SHP77 (cell line): Measurements from ENCODE around the gene KIF5A.
A peak's percentile ranks its signal among the peaks of the same experiment; 100 is the strongest.
"Not testable (repeated sequence)": the region's sequence is repeated elsewhere in the genome, so short reads cannot be mapped to it uniquely, and the experiment has no call there.

Experiments used
- DNase-seq, 2 experiments: peaks; one replicate each; lab custom pipeline; 2025; lab: John Stamatoyannopoulos, UW

The KIF5A gene

DNA sequence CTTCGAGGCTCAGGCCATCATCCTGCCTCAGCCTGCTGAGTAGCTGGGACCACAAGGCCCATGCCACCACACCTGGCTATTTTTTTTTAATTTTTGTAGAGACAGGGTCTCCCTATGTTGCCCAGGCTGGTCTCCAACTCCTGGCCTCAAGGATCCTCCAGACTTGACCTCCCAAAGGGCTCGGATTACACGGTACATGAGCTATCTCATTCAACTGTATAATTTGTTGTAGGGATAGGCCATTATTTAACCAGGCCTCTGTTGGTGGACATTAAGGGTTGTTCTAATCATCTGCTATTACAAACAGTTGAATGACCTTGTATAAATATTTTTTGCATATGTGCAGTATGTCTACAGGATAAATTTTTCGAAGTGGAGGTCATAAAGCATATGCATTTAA lies 9.0 kb downstream of the KIF5A start:
- DNase-seq, result no peak

- DNase-seq, result no peak
Observed at GRCh38 chr12:57560516-57560915, 10.7 kb downstream of the KIF5A start.

- DNase-seq, result not testable (repeated sequence)
Observed at GRCh38 chr12:57561117-57561516, 11.3 kb downstream of the KIF5A start.

DNA sequence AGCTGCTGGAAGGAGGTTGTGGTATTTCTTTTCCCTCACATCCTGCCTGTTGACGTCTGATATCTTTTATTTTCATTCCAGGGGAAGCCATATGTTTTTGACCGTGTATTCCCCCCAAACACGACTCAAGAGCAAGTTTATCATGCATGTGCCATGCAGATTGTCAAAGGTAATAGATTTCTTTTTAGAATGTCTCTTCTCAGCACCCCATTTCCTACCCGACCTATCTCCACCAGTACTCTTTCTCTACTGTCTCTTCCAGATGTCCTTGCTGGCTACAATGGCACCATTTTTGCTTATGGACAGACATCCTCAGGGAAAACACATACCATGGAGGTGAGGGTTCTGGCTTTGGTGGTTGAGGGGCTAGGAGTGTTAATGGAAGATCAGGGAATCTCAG lies 13.5 kb downstream of the KIF5A start:
- no peak for DNase-seq

GRCh38 chr12:57564178-57564740 lies 14.4 kb downstream of the KIF5A start:
- DNase-seq, result no peak

- DNase-seq, result no peak
Observed at GRCh38 chr12:57568838-57569237, 19.0 kb downstream of the KIF5A start.

DNA sequence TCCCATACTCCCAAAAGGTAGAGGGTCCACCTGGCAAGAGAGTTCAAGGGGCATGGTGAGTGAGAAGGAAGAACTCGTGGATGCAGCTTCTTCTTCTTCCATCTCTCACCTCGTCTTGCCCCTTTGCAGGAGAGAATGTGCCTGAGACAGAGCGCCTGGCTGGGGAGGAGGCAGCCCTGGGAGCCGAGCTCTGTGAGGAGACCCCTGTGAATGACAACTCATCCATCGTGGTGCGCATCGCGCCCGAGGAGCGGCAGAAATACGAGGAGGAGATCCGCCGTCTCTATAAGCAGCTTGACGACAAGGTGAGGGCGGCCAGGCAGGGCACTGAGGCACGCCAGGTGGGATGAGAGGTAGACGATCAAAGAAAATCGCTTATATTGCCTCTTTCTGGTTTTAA lies 20.0 kb downstream of the KIF5A start:
- no peak for DNase-seq

- not testable (repeated sequence) for DNase-seq
Observed at GRCh38 chr12:57570438-57570837, 20.6 kb downstream of the KIF5A start.

DNA sequence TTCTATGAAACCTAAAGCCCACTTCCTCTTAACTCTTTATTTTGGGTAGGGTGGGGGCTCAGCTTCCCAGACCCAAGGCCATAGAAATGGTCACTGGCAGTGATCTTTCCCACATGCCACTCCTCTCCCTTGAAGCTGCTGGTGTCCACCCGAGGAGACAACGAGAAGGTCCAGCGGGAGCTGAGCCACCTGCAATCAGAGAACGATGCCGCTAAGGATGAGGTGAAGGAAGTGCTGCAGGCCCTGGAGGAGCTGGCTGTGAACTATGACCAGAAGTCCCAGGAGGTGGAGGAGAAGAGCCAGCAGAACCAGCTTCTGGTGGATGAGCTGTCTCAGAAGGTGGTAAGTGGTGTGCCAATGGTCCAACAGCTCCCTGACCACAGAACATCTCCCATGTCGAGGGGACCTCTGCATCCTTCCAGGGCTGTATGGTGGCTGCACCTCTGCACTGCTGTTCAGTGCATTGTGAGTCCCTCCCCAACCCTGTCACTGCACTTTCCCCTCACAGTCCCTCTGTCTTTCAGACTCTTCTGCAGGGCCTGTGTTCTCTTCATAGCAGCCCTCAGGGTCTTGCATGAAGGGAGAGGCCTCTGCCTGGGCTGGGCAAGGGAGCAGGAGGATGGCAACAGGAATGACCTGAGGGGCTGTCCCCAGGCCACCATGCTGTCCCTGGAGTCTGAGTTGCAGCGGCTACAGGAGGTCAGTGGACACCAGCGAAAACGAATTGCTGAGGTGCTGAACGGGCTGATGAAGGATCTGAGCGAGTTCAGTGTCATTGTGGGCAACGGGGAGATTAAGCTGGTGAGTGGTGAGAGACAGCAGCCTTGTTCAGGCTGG lies 22.3 kb downstream of the KIF5A start:
- DNase-seq, result no peak

DNA sequence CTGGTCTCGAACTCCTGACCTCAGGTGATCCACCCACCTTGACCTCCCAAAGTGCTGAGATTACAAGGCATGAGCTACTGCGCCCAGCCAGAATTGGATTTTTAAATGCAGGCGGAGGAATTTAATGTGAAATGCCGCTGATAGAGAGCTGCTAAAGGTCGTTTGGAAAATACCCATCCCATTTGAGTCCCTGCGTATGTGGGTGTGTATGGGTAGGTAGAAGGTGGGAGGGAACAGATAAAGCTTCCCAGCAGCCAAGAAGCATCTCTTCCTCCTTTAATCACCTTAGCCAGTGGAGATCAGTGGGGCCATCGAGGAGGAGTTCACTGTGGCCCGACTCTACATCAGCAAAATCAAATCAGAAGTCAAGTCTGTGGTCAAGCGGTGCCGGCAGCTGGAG lies 25.0 kb downstream of the KIF5A start:
- DNase-seq, result no peak

DNA sequence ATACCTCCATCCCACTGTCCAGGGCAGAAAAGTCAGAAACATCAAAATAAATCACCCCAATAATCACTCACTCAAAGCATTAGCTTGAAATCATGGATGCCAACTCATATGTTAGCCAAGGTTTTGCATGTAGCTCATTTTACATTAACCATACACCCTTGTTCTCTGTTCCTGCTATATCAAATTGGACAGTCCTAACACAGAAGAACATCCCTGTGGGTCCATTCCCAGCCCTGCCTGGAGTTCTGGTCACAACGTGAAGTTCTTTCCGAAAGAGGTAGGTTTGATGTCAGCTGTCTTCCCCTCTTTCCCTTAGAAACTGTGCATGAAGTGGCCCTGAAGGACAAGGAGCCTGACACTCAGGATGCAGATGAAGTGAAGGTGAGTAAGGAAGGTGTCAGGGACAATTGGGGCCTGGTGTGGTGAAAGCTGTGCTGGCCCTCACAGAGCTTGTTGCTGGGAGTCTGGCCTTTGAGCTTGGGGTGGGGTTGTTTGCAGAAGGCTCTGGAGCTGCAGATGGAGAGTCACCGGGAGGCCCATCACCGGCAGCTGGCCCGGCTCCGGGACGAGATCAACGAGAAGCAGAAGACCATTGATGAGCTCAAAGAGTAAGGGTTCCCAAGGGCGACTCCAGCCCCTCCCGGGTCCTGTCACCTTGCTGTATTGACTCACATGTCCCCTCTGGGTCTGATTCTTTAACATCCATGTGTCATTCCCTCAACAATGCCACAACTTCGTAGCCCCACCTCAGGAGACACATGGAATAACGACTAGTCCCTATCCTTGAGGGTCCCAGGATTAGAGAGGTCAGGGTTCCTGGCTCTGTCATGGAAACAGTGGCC lies 26.1 kb downstream of the KIF5A start:
- DNase-seq, result no peak

DNA sequence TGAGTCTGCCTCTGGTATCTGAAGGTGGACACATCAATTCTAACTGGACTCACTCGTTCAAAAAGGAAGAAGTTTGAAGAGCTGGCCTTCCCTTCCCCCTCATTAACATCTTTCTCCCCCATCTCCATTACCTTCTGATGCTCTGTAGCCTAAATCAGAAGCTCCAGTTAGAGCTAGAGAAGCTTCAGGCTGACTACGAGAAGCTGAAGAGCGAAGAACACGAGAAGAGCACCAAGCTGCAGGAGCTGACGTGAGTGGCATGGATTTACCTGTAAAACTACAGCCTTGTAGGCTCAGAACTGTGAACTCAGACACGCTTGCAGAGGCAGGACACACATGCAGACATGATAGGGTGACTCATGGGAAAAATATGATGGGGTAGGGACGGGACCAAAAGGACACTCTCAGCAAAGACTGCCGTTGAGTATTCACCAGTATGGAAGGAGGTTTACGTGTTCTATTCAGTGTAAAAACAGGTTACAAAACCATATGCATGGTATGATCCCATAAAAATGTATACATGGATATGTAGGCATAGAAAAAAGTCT lies 26.8 kb downstream of the KIF5A start:
- no peak for DNase-seq

- no peak for DNase-seq
Observed at GRCh38 chr12:57577981-57578758, 28.3 kb downstream of the KIF5A start.

- no peak for DNase-seq
Observed at GRCh38 chr12:57579011-57579410, 29.2 kb downstream of the KIF5A start.

DNA sequence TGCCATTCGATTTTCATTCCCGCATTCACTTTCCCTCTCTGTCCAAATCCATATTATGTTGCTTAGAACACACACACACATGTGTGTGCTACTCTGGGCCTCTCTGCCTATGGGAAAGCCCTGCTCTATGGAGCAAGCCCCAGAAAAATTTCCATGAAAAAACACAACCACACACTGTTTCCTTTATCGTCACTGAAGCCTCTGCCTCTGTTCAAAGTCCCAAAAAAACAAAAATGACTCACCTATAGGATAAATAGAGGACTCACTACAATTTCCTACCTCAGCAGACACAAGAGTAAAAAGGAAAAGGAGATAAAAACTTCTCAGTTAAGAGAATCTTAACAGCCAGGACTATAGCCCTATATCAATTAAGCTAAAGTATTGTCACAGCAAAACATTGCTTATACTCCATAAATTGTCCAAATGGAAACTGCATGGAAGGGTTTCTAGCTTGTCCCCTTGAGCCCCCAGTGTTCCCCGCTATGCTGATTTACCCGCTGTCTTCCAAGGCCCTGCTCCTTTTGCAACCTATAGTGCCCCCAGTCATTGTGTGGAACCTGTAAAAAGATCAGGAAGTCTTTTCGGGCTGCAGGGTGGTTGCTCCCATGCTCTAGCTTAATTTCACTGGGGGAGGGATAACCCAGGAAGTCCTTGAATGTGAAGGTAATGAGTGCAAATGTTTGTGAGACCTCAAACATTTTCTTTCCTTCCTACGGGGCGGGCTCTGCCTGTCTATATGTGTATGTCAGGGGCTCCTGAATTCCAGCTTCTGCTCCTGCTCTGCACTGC lies 30.0 kb downstream of the KIF5A start:
- no peak for DNase-seq

- DNase-seq, result no peak
Observed at GRCh38 chr12:57580466-57580795, 30.6 kb downstream of the KIF5A start.

DNA sequence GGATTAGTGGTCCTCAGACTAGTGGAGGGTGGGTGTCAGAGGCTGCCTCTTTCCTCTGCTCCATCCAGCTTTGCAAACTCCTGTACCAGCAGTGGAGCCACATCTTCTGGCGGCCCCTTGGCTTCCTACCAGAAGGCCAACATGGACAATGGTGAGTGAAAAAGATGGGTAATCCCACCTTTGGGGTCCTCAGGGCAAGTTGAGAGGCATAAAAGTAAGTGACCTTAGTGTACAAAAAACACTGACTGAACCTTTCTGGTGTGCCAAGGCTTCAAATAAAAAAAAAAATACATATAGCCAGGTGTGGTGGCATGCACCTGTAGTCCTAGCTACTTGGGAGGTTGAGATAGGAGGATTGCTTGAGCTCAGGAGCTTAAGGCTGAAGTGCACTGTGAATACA lies 32.0 kb downstream of the KIF5A start:
- no peak for DNase-seq

- no peak for DNase-seq
Observed at GRCh38 chr12:57582440-57582839, 32.6 kb downstream of the KIF5A start.

DNA sequence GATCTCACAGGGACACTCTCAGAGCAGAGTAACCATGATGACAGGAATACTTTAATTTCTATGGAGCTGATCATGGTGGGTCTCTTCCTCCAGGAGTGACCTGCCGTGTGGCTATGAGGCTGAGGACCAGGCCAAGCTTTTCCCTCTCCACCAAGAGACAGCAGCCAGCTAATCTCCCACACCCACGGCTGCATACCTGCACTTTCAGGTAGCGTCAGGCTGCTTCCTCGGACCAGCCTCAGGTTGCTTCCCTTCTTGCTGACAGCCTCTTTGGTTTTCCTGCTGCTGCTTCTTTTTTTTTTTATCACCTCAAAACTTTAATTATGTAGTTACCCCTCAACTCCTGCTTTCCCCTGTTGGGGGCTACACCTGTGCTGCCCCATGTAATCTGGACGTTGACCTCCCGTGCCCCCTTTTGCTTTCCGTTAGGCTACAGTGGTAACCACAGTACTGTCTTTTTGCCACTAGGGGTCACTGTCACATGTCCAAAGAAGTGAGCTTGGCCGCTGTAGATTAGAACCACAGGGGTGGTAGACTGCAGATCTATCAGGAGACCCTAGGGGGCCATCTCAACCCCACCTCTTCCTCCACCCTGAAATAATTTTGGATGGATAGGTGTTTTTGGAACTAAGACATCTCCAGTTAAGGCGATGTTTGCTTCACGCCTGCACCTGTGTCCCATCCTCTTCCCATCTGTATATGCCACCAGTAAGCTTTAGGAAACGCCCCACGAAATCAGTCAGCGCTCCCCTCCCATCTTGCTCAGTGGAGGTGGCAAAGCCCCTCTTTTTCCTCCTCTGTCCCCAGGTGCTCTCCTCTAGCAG lies 33.4 kb downstream of the KIF5A start:
- peak; percentile 81 to 83 for DNase-seq

DNA sequence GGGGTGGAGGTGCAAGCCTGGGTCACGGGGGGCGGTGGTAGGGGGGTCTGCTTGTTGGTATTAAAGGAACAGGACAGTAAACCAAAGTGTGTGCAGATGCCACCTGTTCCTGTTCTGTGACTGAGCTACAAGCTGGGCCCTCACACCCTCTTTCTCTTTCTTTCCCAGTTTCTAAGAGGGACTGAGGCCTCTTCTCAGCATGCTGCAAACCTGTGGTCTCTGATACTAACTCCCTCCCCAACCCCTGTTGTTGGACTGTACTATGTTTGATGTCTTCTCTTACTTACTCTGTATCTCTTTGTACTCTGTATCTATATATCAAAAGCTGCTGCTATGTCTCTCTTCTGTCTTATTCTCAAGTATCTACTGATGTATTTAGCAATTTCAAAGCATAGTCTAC lies 34.2 kb downstream of the KIF5A start:
- no peak for DNase-seq
